ENCODE measurements around the gene WWOX.

- TF ChIP-seq EP300 (conservative IDR thresholded peaks at IDR 0.05; ENCODE audit: poor library complexity, severe bottlenecking), result no peak
- no peak for TF ChIP-seq POLR2AphosphoS5 (IDR thresholded peaks at IDR 0.05)
- TF ChIP-seq CTCF (IDR thresholded peaks at IDR 0.05; ENCODE audit: poor library complexity, severe bottlenecking), result no peak
- no peak for TF ChIP-seq EZH2 (IDR thresholded peaks at IDR 0.05; ENCODE audit: borderline replicate concordance, insufficient read depth, low read length, poor library complexity, severe bottlenecking)
- TF ChIP-seq RAD21 (conservative IDR thresholded peaks at IDR 0.05), result no peak
- no peak for TF ChIP-seq TAF1 (IDR thresholded peaks at IDR 0.05; ENCODE audit: low read depth)
- TF ChIP-seq SMC3 (conservative IDR thresholded peaks at IDR 0.05; ENCODE audit: poor library complexity), result no peak
- no peak for TF ChIP-seq REST (IDR thresholded peaks at IDR 0.05; ENCODE audit: borderline replicate concordance)
These were observed 159.1 kb downstream of the WWOX start for GRCh38 chr16:78258375-78259065.

All from neural cell (in vitro differentiated cells).